HG02610 (cell line): ENCODE results near the gene FAM3D.
"Not testable (repeated sequence)": the region's sequence is repeated elsewhere in the genome, so short reads cannot be mapped to it uniquely, and the experiment has no call there.

ENCODE experiments used
- ATAC-seq: cut with Tn5 transposase; IDR thresholded peaks from one replicate; pipeline ENCODE4 v1.9.1; 2021; ENCODE audit warnings: mild to moderate bottlenecking, moderate library complexity; ENCODE audit not compliant: unreplicated experiment

Gene FAM3D

DNA sequence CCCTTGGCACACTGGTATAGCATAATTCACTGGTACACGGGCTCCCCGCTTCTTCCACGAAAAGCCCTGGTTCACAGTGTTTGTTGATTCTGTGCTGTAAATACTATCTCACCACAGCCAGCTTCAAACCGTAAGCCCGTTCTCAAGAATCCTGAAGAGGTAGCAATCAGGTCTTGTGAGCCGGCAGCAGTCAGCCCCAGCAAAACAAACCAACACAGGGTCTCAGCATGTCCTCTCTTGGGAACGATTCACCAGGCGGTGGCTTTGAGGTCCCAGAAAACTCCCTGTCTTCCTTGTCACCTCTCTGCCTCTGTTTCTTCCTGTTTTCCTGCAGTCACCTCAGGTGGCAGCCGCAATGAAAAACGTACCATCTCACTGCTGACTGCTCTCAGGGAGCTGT, 19.1 kb upstream of the FAM3D start:
- ATAC-seq: no peak

DNA sequence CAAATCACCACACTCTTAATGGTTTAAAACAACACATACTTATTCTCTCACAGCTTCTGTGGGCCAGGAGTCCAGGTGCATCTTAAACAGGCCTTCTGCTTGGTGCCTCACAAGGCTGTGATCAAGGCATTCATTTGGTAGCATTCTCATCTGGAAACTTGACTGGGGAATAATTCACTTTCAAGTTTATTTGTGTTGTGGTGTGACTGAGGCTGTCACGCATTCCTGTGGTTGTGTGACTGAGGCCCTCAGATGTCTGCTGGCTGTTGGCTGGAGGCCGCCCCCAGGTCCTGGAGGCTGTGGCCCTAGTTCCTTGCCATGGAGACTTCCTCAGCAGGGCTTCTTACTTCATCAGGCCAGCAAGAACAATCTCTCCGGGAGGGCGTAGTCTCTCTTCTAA, 16.9 kb upstream of the FAM3D start:
- peak; percentile 70 for ATAC-seq

DNA sequence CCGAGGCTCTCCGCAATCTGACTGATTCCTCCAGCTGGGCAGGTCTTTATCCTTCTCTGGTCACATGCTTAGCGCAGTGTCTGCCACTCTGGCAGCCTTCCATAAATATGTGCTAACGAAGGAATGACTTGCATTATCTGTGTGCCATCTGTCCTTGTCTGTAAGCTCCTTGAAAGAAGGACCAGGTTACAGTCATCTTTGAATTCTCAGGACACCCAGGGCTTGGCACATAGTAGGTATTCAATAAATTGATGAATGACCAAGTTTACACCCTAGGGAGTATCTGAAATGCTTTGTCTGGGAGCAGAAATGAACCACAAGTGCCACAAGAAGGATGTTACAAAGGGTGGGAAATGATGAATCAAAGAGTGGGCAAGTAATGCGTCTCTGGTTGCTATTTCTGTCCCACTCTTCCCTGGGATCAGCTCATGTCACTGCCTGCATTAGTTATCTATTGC, 16.5 kb upstream of the FAM3D start:
- no peak for ATAC-seq

DNA sequence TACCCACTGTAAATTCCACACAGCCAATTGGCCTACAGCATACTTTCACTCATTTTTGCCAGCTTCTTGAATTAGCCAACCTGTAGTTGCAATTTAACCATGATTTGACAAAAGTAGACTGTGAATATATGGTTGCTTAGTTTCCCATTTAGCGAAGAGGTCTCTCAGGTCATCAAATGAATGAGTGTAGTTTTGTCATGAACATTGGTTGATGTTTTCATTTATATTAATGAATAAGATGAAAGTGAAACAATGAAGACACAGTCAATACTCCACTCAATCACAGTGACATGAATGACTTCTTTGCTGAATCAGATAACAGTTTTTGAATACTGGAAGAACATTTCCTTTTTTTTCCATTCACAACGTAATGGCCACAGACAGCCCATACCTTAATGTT, 15.3 kb upstream of the FAM3D start:
- no peak for ATAC-seq

DNA sequence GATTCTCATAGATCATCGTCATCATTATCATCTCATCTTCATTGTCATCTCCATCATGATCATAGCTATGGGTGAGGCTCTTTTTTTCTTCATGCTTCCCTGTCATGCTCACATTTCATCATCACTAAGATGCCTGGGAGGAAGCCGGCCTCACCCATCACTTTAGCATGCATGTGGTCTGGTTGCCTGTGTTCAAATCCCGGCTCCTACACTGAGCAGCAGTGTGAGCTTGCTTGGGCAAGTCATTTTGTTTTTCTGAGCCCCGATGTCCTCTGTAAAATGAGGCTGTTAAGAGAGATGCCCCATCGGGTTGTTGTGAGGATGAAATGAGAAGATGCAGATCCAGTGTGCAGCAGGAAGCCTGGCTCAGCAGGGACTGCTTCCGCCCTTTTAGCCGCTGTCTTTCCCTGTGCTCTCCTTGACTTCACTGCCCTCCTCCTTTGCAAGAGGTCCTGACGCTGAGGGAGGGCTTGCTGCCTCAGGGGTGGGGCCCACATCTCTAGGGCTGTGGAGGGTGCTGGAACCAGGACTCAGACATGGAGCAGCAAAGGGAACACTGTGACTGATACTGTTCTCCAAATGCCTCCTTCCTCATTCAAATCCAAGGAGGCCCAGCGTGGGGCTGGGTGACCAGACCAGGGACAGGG, 14.4 kb upstream of the FAM3D start:
- ATAC-seq: no peak

DNA sequence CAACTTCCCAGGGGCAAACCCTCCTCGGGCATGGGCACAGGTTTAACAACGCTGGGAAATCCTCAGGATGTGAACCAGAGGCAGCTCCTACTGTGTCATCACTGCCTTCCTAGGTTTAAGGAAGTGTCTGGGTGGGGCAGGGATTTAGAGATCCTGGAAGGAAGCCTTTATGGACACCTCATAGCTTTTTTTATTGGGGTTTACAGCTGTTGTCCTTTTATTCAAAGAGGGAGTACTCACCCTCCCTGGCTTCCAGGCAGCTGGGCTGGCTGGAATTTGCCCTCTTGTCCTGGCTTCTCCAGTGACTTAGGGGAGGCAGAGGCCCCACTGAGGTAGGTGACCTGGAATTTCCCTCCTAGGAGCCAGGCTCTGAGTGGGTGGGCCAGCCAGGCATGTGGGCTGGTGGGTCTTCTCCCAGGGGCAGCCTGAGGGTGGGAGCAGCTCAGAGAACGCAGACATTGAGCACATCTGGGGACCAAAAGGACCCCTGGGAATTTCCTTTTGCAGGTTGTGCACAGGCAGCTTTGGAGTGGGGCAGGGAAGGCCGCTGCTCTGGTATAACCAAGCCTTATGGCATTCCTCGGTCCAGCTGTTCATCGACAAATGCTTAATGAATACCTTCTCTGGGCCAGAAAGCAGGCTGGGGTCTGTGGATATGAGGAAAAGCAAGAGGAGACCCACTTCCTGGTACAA, 13.5 kb upstream of the FAM3D start:
- ATAC-seq: no peak

DNA sequence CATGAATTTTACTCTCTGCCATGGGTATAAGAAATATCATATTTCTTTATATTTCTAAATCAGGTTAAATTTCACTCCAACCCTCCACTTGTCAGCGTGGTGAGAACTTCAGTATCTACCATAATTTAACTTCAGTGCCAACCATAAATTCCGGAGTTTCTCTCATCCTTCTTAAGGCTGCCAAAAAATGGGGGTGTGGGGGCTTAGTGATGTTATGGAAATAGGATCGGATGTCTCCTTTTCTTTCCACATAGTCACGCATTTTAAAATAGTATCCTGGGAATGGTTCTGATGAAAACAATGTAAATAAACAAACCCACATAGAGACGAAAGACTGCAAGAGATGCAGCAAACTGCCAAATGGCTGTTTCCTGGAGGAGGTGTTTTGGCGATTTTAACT, 12.9 kb upstream of the FAM3D start:
- no peak for ATAC-seq

DNA sequence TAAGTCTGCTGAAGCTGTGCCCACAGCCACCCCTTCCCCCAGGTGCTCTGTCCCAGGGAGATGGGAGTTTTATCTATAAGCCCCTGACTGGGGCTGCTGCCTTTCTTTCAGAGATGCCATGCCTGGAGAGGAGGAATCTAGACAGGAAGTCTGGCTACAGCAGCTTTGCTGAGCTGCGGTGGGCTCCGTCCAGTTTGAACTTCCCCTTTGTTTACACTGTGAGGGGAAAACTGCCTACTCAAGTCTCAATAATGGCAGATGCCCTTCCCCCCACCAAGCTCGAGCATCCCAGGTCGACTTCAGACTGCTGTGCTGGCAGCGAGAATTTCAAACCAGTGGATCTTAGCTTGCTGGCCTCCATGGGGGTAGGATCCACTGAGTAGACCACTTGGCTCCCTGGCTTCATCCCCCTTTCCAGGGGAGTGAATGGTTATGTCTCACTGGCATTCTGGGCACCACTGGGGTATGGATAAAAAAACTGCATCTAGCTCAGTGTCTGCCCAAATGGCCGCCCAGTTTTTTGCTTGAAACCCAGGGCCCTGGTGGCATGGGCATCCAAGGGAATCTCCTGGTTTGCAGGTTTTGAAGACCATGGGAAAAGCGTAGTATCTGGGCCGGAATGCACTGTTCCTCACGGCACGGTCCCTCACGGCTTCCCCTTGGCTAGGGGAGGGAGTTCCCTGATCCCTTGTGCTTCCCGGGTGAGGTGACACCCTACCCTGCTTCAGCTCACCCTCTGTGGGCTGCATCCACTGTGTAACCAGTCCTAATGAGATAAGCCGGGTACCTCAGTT, 11.8 kb upstream of the FAM3D start:
- not testable (repeated sequence) for ATAC-seq

DNA sequence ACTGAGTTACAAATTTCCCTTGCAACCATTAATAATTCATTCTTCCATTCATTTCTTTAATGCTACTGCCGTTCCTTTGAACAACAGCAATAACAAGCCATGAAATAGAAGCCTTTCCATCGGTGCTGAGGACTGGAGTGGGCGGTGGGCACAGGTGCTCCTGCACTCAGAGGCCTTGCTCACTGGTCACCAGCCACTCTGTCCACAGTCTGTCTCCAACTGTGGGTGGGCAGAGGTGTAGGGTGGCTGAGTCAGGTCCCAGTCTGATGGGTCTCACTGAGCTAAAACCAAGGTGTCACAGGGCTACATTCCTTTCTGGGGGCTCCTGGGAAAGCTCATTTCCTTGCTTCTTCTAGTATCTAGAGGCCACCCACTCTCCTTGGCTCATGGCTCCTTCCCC, 6.3 kb upstream of the FAM3D start:
- no peak for ATAC-seq

DNA sequence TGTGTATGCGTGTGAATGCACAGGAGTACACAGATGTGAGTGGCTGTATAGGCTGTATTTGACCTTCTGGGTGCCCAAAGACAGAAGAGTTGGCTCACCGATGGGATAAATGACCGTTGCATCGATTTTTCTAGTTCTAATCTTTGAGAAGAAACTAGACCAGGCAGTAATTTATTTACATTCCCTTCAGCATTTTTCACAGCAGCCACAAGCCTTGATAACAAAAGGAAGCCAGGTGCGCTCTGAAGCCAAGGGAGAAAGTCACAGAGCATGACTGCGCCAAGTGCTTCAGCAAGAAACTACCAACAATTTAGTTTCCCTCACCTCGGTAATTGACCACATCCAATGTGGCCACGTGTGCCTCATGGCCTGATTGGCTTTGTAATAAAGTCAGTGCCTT, 5.9 kb upstream of the FAM3D start:
- ATAC-seq: no peak

DNA sequence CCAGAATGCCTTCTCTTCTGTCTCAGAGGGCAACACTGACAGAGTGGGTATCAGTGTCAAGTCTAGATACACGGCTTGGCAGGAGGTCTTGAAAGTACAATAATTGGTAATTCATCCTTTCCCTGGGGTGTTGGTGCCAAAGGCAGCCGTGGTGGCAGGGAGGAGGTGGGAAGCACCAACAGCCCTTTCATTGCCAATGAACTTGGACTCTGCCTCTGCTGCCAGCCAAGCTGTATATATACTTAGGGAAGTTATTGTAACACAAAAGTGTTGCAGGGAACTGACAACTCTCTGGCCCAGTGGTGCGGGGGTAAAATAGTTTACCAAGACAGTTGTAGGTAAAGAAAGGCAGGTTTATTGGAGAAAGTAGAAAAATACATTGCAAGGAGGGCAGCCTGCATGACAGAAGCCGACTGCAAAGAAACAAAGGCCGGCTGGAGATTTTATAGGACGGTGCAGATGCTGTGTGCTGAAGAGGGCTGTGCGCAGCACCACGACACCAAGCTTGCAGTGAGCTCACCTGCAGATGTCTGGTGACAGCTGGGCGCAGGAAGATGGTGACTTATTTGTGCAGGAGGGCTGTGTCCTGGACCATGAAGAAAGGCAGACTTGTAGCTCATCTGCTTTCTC, 4.0 kb upstream of the FAM3D start:
- ATAC-seq: no peak

DNA sequence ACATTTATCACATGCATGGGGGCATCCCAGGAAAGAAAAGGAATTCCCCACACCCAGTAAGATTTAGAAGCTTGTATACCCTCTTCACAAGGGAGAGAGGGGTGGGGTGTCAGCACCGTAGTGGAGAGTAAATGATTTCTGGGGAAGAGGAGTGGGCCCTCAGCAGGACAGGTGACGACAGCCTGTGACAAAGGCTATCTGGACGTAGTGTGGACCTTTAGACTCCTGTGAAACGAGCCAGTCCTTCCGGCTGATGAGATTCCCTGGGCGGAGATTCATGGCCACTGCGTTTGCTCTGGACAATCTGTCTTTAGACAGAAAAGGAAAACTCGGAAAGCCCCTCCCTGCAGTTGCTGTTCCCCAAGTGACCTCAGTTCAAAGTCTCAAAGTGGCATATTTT, 1.7 kb upstream of the FAM3D start:
- ATAC-seq: no peak

DNA sequence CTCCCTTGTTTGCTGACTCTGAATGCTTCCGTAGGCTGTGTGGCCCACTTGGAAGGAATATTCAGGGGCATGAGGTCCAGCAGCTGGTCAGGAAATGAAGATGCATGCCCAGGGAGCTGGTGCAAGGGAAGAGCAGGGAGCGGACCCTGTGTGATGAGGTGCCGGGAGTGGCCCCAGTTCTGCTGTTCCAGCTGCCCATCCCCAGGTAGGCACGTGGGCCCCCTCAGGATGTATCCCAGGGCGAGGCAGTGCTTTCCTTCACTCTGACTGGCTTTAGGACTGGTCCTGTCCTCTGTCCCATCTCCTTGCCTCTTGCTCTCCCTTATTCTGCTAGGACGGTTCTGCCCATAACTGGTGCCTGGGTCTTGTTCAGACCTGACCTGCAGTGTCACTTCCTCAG, 1.1 kb upstream of the FAM3D start:
- ATAC-seq: no peak

DNA sequence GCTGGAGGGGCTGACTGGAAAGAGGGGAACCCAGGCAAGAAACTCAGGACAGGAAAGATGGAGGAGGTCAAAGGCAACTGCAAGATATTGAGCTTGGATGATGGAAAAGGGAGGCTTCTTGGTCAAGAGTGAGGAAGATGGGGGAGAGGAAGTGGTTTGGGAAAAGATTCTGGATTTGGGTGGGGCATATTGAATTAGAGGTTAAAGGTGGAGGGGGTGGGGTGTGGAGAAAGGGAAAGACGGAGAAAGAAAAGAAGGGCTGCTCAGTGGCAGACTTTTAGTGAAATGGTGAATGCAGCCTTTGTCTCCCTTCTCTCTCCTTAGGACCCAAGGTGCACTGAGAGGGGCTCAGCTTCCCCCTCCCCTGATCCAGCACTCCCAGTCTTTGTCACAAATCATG, 655 bp upstream of the FAM3D start:
- ATAC-seq: no peak

DNA sequence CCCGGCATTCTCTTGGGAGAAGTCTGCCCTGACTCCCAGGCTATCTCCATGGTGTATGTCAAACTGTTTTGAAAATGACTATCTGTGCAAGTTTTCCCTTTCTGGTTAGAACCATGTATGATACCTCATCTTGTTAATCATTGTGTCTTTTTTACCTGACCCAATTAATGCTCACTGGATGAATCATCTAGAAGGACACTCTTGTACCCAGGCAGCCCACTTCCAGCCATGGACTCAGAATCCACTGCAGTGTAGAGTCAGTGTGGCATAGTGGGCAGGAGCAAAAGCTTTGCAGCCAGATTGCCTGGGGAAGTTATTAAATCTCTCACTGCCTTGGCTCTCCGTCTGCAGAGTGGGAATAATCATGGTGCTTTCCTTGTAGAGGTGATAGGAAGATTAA, 1.2 kb downstream of the FAM3D start:
- no peak for ATAC-seq

DNA sequence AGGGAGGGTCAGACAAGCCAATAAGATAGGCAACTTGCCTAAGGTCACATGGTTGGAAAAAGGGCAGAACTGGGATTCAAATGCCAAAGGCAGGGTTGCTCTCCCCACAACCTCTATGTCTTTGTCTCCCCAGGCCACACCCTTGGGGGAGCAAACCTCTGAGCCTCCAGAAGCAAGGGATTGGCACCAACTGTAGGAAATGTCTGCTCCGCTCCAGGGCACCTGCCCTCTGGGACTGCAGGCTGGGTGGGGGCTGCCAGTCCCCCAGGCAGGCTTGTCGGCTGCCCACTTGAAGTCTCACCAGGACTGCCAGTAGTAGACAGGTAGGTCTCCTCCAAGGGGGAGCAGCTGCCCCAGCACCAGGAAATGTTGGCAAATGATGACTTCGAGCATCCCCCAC, 2.0 kb downstream of the FAM3D start:
- no peak for ATAC-seq

DNA sequence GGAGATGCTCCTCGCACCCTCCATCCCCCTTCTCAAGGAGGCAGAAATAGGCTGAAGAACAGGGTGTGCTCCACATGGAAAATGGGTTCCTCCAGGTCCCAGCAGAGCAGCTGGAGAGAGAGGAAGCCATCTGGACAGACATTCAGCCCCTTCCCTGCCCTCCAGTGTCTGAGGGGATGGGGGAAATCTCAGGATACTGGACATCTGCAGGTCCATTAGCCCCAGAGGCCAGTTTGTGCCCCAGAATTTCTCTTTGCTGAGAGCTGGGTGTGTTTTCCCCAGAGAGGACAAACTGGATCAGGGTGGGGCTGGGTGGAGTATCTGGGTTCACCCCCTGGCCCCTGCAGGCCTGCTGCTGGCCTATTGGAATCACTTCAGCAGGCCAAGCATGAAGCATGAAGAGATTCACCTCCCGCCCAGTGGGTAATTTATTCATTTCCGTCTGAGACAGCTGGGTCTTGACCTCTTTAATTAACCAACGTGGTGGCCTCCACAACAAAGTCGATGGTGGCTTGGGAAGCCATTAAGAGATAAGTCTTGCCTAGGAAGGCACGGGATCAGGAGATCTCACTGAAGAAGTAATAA, 4.6 kb downstream of the FAM3D start:
- no peak for ATAC-seq

DNA sequence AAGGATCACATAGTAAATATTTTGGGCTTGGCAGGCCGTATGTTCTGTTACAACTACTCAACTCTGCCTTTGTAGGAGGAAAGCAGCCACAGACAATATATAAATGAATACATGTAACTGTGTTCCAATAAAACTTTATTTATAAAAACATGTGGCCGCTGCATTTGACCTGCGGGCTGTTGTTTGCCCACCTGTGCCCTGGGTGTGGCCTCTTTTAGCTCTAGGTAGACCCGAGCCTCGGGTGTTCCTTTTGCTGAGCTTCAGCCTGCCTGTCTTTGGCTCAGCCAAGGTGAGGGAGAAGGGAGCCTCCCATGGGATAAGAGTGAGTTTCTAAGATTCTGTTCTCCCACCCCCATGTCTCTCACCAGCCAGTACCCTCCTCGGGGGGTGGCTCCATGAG, 5.6 kb downstream of the FAM3D start:
- no peak for ATAC-seq

DNA sequence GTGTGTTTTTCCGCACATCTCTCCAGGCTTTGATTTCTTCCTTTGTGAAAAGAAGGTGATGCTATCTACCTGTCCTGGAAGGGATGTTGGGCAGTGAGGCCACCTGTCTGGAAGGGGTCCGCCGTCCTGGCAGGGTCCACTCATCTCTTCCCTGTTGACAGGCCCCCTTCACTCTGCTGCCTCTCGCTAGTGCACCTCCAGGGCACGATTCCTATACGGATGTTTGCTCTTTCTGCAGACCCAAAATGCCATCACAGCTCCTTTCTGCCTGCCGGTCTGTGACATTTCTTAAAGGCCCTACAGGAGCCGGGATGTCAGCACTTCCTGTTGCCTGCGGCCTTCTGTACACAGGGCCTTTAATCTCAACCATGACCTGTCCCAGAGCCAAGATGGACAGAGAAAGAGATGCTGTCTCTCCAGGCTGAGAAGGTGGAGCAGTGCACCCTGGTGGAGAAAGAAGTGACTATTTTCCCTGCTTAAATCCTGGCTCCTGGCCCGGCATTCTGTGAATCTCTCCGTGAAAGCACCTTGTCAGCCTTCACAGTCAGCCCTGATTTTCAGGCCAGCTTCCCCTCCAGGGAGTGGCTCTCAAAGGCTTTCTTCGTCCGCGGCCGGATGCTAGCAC, 7.4 kb downstream of the FAM3D start:
- no peak for ATAC-seq

DNA sequence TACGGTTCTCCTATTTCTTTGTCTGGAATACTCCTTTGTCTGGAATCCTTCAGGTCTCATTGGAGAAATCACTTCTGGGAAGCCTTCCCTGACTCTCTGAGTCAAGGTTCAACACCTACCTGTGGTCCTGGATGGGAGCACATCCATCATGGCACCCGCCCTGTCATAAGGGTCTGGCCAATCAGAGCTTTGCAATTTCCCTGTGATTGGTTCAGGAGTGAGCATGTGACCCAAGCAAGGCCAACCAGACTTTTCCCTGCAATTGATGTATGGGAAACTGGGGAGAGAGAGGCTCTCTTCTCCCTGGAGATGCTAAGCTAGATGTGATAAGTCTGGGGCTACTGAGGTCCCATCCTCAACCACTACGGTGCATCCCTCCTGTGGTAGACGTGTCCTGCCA, 8.1 kb downstream of the FAM3D start:
- ATAC-seq: no peak
